HG03342 (cell line): ENCODE measurements around the gene ADAMTS2.
"Not testable (repeated sequence)": the region's sequence is repeated elsewhere in the genome, so short reads cannot be mapped to it uniquely, and the experiment has no call there.

Source experiments
- ATAC-seq: cut with Tn5 transposase; IDR thresholded peaks from one replicate; pipeline ENCODE4 v1.9.1; 2021; ENCODE audit warnings: mild to moderate bottlenecking, moderate library complexity; ENCODE audit not compliant: unreplicated experiment

The ADAMTS2 gene

GRCh38 chr5:179298181-179298993 is 46.9 kb downstream of the ADAMTS2 start:
- no peak for ATAC-seq

DNA sequence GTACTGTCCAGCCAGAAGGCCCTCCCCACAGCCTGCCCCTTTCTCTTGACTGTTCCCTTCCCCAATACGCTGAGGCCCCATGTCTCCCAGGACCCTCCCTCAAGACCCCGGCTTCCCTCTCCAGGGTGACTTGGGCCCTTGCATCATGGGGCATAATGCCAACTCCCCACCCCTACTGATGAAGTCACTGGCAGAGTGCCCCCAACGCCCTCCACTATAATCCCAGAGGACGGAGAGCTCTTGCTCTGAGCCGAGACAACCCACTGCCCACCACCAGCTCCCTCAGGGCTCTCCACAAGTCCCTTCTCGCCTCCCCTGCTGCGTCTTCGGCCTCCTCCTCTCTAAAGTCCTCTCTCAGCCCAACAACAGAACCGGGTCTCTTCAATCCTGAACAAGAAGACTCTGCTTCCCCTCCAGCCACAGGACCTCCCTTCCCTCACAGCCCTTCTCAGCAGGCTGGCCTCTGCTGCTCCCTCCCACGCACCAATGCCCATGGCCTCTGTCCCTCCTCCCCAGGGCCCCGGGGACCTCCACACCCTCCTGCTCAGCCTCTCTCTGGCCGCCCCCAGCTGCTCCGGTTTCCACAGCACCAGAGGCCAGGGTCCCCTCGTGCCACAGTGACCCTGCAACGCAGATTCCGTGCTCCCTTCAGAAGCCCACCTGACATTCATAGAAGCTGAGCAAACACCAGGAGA is 47.6 kb downstream of the ADAMTS2 start:
- ATAC-seq = no peak

DNA sequence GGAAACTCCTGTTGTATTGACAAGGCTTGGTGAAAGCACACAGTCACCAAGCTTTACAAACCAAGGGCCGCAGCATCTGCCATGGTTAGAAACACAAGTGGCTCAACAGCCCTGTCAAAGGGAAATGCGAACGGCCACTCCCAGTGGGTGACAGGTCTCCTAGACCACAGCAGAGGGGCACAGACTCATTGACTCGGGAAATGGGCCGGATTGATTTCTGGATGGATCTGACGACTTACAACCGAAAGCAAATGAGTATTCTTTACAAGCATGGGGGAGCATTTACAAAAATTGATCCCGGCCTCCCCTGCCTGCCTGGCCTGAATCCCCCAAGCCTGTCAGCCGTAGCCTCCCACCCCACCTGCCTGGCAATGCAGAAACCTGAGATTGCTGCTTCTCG is 48.2 kb downstream of the ADAMTS2 start:
- no peak for ATAC-seq

DNA sequence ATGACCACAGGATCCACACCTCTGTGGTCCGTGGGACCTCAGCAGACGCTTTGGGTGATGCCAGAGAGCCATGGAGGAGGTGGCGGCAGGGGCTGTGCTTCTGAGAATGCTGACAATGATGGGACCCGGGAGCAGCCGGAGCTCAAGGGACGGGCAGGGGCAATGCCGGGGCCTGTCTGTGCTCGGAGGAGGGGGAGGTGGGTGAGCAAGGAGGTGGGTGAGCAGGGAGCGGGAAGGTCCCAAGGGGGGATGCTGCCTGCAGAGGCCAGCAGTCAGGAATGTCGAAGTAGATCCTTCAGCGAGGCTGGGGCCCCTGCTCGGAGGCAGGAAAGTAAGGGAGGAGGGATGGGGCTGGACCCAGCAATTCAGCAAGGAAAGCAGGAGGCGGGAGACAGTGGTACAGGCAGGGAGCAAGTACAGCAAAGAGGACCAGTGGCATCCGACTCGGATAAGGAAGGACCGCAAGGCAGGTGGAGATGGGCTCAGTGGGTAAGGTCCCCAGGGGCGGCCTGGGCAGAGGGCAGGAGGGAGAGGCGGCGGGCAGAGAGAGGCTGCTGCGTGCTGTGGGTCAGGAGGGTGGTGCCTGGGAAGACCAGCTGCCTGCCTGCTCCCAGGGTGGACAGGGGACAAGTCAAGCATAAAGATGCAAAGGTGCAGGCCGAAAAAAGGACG is 49.0 kb downstream of the ADAMTS2 start:
- ATAC-seq = no peak

GRCh38 chr5:179295778-179296149 is 49.5 kb downstream of the ADAMTS2 start:
- no peak for ATAC-seq

DNA sequence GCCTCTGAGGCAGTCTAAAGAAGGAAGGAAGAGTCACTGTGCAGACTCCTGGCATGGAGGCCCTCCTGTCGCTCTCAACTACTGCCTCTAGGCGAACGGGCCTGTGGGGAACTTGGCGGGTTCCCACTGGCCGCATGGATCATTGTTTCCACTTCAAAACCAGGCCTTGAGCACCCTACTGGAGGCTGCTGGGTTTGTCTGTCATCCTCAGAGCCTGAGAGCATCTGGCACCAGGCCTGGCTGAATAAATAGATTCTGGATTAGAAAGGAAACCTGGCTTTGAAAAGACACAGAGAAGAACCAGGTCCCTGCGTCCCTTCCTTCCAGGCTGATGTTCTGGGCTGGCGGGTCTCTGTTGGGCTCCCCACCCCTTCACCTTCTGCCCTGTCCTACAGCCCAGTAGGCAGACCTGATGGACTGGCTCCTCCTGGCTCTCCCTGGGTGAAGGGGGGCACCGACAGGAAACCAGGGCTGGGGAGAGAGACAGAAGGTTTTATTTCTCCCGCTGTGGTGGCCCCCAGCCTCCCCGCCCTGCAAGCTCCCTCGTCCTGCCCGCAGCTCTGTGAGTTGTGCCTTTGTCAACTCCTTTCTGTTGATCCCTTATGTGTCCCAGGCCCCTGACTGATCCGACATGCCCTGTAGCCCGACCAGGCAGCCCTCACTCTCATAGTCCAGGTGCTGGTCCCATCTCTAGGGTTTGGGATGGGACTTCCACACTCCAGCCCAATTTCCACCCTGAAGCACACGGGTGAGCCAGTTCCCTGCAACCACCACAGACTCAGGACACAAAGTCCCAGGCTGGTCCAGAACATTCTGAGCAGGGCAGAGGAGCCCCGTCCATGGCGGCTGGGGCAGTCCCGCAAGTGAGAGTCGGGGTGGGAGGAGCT is 50.1 kb downstream of the ADAMTS2 start:
- no peak for ATAC-seq

DNA sequence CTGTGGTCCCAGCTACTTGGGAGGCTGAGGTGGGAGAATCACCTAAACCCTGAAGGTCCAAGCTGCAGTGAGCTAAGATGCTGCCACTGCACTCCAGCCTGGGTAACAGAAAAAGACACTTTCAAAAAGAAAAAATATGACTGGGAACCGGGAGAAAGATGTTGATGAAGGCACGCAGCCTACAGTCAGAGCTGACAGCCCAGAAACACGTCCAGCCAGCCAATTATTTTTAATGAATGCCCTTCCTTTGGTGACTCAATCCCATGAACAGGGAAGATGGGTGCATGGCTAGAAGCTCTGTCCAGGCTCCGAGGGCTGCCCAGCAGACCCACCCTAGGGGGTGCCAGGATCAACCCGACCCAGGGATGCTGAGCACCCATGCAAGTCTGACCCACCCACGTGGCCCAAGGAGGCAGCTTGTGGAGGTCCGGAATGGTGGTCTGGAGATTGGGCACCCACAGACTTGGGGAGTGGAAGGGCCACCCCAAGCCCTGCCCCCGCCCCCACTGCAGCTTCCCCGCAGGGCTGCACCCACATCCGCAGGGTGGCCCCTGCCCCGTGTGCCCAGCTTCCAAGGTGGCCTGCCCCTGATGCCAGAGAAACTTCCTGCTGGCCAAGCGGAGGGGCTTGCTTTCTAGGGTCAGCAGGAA is 51.0 kb downstream of the ADAMTS2 start:
- ATAC-seq = no peak

- no peak for ATAC-seq
These were observed 52.3 kb downstream of the ADAMTS2 start for GRCh38 chr5:179292681-179293635.

GRCh38 chr5:179292202-179292601 is 53.1 kb downstream of the ADAMTS2 start:
- ATAC-seq = no peak

DNA sequence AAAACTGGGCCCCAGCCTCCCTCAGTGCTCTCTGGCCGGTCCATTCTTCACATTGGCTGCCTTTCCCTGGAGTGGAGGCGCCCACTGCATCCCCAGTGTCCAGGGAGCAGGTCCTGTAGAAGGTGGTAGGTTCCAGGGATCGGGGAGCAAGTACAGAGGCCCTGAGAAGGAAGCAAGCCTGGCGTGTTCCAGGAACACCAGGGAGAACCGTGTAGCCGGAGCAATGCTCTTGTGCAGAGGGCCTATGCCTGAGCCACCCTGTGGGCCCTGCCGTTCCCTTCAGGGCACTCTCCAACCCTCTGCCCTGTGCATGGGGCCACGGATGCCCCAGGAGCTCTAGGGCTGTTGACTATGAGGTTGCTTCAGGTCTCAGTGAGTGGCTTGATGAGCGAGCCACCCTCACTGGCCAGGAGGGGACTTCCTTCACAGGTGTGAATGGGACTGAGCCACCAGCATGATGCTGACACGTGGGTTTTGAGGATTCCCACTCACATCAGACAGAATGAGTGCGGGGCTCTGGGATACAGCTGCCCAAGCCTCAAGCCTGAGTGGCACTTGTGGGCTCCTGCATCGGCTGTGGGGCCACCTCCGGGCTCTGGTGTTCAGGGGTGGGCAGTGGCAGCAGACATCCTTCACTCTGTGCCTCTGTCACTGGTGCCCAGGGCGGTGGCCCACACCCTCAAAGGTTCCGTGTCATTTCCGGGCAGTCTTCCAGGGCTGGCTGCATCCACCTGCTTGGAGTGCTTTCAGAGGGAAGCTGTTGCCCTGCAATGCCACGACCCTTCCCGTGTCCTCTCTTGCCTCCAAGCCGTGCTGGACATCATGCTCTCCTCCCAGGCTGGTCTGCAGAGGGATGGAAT is 54.4 kb downstream of the ADAMTS2 start:
- no peak for ATAC-seq

- ATAC-seq = no peak
These were observed 55.4 kb downstream of the ADAMTS2 start for GRCh38 chr5:179289756-179290385.

DNA sequence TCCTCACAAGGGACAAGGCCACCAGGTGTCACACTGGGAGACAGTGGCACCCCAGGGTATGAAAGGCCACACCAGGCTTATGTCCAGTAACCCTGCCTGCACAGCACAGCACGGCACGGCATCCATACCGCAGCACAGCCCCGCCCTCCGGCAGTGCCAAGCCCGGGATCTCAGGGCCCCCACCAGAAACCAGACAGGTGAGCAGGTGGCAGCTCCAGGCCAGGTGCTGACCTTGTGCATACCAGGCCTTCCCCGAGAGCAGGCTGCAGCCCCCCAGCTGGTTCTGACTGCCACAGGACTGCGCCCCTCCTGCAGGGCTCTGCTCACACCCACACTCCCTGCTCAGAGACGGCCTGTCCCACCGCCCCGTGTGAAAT is 56.5 kb downstream of the ADAMTS2 start:
- ATAC-seq = no peak

GRCh38 chr5:179288101-179288808 is 57.0 kb downstream of the ADAMTS2 start:
- no peak for ATAC-seq

DNA sequence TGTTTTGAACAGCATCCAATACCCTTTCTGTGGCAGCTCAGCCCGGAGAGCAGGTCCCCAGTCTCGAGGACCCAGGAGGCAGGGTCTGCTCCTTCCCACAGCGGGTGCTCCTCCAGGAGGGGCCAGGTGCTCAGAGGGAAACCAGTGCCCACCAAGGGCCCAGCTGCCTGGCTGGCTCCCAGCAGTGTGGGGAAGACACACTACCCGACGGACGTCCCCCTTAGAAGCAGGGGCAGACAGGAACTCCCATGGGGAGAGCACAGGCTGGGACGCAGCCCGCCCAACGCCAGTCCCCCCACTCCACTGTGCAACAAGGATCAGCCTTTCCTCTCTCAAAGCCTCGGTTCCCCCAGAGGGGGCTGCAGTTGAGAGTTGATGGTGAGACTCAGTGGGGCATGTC is 57.6 kb downstream of the ADAMTS2 start:
- ATAC-seq = no peak

GRCh38 chr5:179287071-179287470 is 58.2 kb downstream of the ADAMTS2 start:
- no peak for ATAC-seq

DNA sequence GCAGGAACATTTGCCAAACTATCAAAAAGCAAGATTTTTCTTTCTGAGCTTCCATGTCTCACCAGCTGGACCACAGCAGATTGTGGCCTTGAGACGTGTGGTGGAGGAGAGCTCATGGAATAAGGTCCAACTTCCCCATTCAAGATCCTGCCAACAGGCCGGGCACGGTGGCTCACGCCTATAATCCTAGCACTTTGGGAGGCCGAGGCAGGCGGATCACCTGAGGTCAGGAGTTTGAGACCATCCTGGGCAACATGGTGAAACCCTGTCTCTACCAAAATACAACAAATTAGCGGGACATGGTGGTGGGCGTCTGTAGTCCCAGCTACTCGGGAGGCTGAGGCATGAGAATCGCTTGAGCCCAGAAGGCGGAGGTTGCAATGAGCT is 59.5 kb downstream of the ADAMTS2 start:
- ATAC-seq = not testable (repeated sequence)
